WTC11 (cell line): ENCODE results near the gene FBXO36. TPM values are rescaled to one million over a fixed set of nuclear protein-coding genes. Genes with fewer than 3 reads are reported as not detected.

Experiments used
- ATAC-seq: fragments of 200-7000 bp; cut with Tn5 transposase; 2 replicates; pipeline ENCODE4 v1.10.0; 2021; ENCODE audit warnings: mild to moderate bottlenecking, moderate library complexity
- CTCF ChIA-PET: fragments of 300-600 bp; sonication (Branson Sonifier 250); formaldehyde crosslinking; loops from one replicate; lab custom pipeline; 2021; ENCODE audit warnings: antibody characterized with exemption; lab: Charles Lee
- POLR2A ChIA-PET: fragments of 350-600 bp; sonication (Branson Sonifier 250); formaldehyde crosslinking; loops from one replicate; lab custom pipeline; 2021; ENCODE audit warnings: antibody characterized with exemption; lab: Charles Lee
- DNase-seq: peaks from one replicate; pipeline ENCODE4 v3.0.0; 2021; ENCODE audit warnings: low spot score
- H3K27ac Mint-ChIP-seq: 2 replicates; pipeline ENCODE4 v1.8.0; 2021; ENCODE audit warnings: mixed read lengths
- H3K27me3 Mint-ChIP-seq: 2 replicates; pipeline ENCODE4 v1.8.0; 2021; ENCODE audit warnings: low read depth, mild to moderate bottlenecking, moderate library complexity, mixed read lengths
- H3K36me3 Mint-ChIP-seq: 2 replicates; pipeline ENCODE4 v1.8.0; 2021; ENCODE audit warnings: mixed read lengths
- H3K4me1 Mint-ChIP-seq: 2 replicates; pipeline ENCODE4 v1.8.0; 2022; ENCODE audit warnings: mixed read lengths
- H3K4me3 Mint-ChIP-seq: 2 replicates; pipeline ENCODE4 v1.8.0; 2021; ENCODE audit warnings: mild to moderate bottlenecking, moderate library complexity, mixed read lengths
- H3K9me3 Mint-ChIP-seq: 2 replicates; pipeline ENCODE4 v1.8.0; 2021; ENCODE audit warnings: mixed read lengths
- AR ChIP-seq: fragments of 250-450 bp; sonication (Bioruptor Pico); IDR thresholded peaks from 2 replicates; pipeline ENCODE4 v1.9.0; 2021; ENCODE audit warnings: mild to moderate bottlenecking
- ARID4B ChIP-seq: sonication (generic); formaldehyde crosslinking; IDR thresholded peaks from 2 replicates; pipeline ENCODE4 v1.8.0; 2023; ENCODE audit warnings: missing genetic modification reagents, mild to moderate bottlenecking, borderline replicate concordance
- ATF3 ChIP-seq: sonication (generic); formaldehyde crosslinking; conservative IDR thresholded peaks from 2 replicates; pipeline ENCODE4 v1.8.1; 2022; ENCODE audit warnings: mild to moderate bottlenecking, missing genetic modification reagents
- CREB1 ChIP-seq: sonication (generic); formaldehyde crosslinking; IDR thresholded peaks from 2 replicates; pipeline ENCODE4 v1.8.0; 2023; ENCODE audit warnings: mild to moderate bottlenecking, missing genetic modification reagents
- CREM ChIP-seq: sonication (generic); formaldehyde crosslinking; IDR thresholded peaks from 2 replicates; pipeline ENCODE4 v1.8.1; 2022; ENCODE audit warnings: mild to moderate bottlenecking, missing genetic modification reagents, moderate library complexity
- E2F4 ChIP-seq: sonication (generic); formaldehyde crosslinking; IDR thresholded peaks from 2 replicates; pipeline ENCODE4 v1.8.1; 2022; ENCODE audit warnings: low read depth, mild to moderate bottlenecking, moderate library complexity, missing genetic modification reagents, borderline replicate concordance
- EMX1 ChIP-seq: fragments of 250-450 bp; sonication (Bioruptor Pico); IDR thresholded peaks from 2 replicates; pipeline ENCODE4 v1.8.0; 2021; ENCODE audit warnings: mild to moderate bottlenecking
- ERG ChIP-seq: fragments of 250-450 bp; sonication (Bioruptor Pico); IDR thresholded peaks from 2 replicates; pipeline ENCODE4 v1.8.0; 2021; ENCODE audit warnings: mild to moderate bottlenecking
- FOXK1 ChIP-seq: sonication (generic); formaldehyde crosslinking; IDR thresholded peaks from 2 replicates; pipeline ENCODE4 v1.8.0; 2022; ENCODE audit warnings: mild to moderate bottlenecking, moderate library complexity, missing genetic modification reagents
- IRF2 ChIP-seq: sonication (generic); formaldehyde crosslinking; IDR thresholded peaks from 2 replicates; pipeline ENCODE4 v1.8.0; 2022; ENCODE audit warnings: low read depth, missing genetic modification reagents, borderline replicate concordance
- MLX ChIP-seq: sonication (generic); formaldehyde crosslinking; IDR thresholded peaks from 2 replicates; pipeline ENCODE4 v1.8.1; 2023; ENCODE audit warnings: mild to moderate bottlenecking, missing genetic modification reagents, moderate library complexity
- MXD4 ChIP-seq: fragments of 250-450 bp; sonication (Bioruptor Pico); IDR thresholded peaks from 2 replicates; pipeline ENCODE4 v1.8.0; 2021; ENCODE audit warnings: mild to moderate bottlenecking, moderate library complexity, borderline replicate concordance
- MYBL2 ChIP-seq: sonication (generic); formaldehyde crosslinking; IDR thresholded peaks from 2 replicates; pipeline ENCODE4 v1.8.1; 2023; ENCODE audit warnings: mild to moderate bottlenecking, moderate library complexity, missing genetic modification reagents
- NFE2L1 ChIP-seq: sonication (generic); formaldehyde crosslinking; IDR thresholded peaks from 2 replicates; pipeline ENCODE4 v1.8.1; 2023; ENCODE audit warnings: missing genetic modification reagents
- USF2 ChIP-seq: sonication (generic); formaldehyde crosslinking; IDR thresholded peaks from 2 replicates; pipeline ENCODE4 v1.8.1; 2023; ENCODE audit warnings: mild to moderate bottlenecking, missing genetic modification reagents, moderate library complexity
- ZMAT4 ChIP-seq: fragments of 250-450 bp; sonication (Bioruptor Pico); IDR thresholded peaks from 2 replicates; pipeline ENCODE4 v1.9.0; 2021; ENCODE audit warnings: mild to moderate bottlenecking
- ZNF532 ChIP-seq: fragments of 250-450 bp; sonication (Bioruptor Pico); IDR thresholded peaks from 2 replicates; pipeline ENCODE4 v1.9.0; 2021; ENCODE audit warnings: mild to moderate bottlenecking, borderline replicate concordance
- ZNF671 ChIP-seq: fragments of 250-450 bp; sonication (Bioruptor Pico); IDR thresholded peaks from 2 replicates; pipeline ENCODE4 v1.8.0; 2021; ENCODE audit warnings: mild to moderate bottlenecking
- total RNA-seq: library from RNA; stranded (reverse); gene quantifications from 3 replicates; pipeline ENCODE4 v1.2.3, GENCODE V29; 2021

FBXO36 gene
- total RNA-seq, 1 experiment from 2014 or later, result 5.3 TPM

- peaks cover 9% of the 10 kb centered on the region for H3K36me3 Mint-ChIP-seq
- H3K4me1 Mint-ChIP-seq, result no peaks in the 10 kb centered on the region
- CTCF ChIA-PET, result interaction anchor here (1.2 kb wide), 1 partner anchor 142 kb away, joined by 3 read pairs; no protein-coding TSS in a partner anchor
- no peak overlapping the region for H3K4me3 Mint-ChIP-seq
- no peak for ATAC-seq
- no peak for TF ChIP-seq CREM (CRISPR knock-in tag)
- TF ChIP-seq, all 79 proteins: peak for 0
- peaks cover 14% of the 10 kb centered on the region for H3K9me3 Mint-ChIP-seq
- DNase-seq, result no peak
- POLR2A ChIA-PET, result no interaction called here
- H3K27me3 Mint-ChIP-seq, result no peaks in the 10 kb centered on the region
- H3K27ac Mint-ChIP-seq, result no peak overlapping the region
Measured at GRCh38 chr2:230018153-230018552, 95.8 kb downstream of the FBXO36 start.

GRCh38 chr2:230019742-230020141 lies 97.4 kb downstream of the FBXO36 start:
- Mint-ChIP-seq H3K27me3 (no peaks in the 10 kb centered on the region), H3K27ac (no peak overlapping the region), H3K9me3 (peaks cover 14% of the 10 kb centered on the region), H3K4me3 (no peak overlapping the region), H3K4me1 (no peaks in the 10 kb centered on the region), H3K36me3 (peaks cover 9% of the 10 kb centered on the region)
- no peak for DNase-seq
- ChIA-PET POLR2A (no interaction called here), CTCF (no interaction called here)
- ATAC-seq, result no peak
- TF ChIP-seq CREB1 (no peak), IRF2 (CRISPR knock-in tag) (no peak), MXD4 (CRISPR knock-in tag) (no peak), ERG (CRISPR knock-in tag) (no peak), AR (CRISPR knock-in tag) (no peak), ZNF532 (CRISPR knock-in tag) (no peak), ZMAT4 (CRISPR knock-in tag) (no peak), E2F4 (CRISPR knock-in tag) (no peak), USF2 (CRISPR knock-in tag) (no peak), ATF3 (no peak), EMX1 (CRISPR knock-in tag) (no peak), ARID4B (CRISPR knock-in tag) (no peak), MYBL2 (CRISPR knock-in tag) (no peak), ZNF671 (CRISPR knock-in tag) (no peak), MLX (no peak), NFE2L1 (CRISPR knock-in tag) (no peak), FOXK1 (CRISPR knock-in tag) (no peak)
